GM10266 (cell line): ENCODE data around the gene NOL3.
A peak's percentile ranks its signal among the peaks of the same experiment; 100 is the strongest.

Source experiments
- DNase-seq: peaks from one replicate; pipeline ENCODE4 v3.0.0; 2012; ENCODE audit errors: extremely low spot score
- TF ChIP-seq, protein P1 (sequence below): IDR thresholded peaks from 2 replicates; pipeline ENCODE4 v1.5.1; 2012; ENCODE audit warnings: mild to moderate bottlenecking, low read depth; ENCODE audit not compliant: control insufficient read depth, insufficient read depth; ENCODE audit errors: missing control alignments

Gene NOL3

GRCh38 chr16:67199011-67199807 is 28.9 kb downstream of the NOL3 start, which contains the start of gene ELMO3:
ELMO3 (plus strand) TSS chr16:67199131; CDS start chr16:67199327, 196 bp downstream.
- DNase-seq = no peak
- TF ChIP-seq, protein P1, sequence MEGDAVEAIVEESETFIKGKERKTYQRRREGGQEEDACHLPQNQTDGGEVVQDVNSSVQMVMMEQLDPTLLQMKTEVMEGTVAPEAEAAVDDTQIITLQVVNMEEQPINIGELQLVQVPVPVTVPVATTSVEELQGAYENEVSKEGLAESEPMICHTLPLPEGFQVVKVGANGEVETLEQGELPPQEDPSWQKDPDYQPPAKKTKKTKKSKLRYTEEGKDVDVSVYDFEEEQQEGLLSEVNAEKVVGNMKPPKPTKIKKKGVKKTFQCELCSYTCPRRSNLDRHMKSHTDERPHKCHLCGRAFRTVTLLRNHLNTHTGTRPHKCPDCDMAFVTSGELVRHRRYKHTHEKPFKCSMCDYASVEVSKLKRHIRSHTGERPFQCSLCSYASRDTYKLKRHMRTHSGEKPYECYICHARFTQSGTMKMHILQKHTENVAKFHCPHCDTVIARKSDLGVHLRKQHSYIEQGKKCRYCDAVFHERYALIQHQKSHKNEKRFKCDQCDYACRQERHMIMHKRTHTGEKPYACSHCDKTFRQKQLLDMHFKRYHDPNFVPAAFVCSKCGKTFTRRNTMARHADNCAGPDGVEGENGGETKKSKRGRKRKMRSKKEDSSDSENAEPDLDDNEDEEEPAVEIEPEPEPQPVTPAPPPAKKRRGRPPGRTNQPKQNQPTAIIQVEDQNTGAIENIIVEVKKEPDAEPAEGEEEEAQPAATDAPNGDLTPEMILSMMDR = peak; percentile 36

DNA sequence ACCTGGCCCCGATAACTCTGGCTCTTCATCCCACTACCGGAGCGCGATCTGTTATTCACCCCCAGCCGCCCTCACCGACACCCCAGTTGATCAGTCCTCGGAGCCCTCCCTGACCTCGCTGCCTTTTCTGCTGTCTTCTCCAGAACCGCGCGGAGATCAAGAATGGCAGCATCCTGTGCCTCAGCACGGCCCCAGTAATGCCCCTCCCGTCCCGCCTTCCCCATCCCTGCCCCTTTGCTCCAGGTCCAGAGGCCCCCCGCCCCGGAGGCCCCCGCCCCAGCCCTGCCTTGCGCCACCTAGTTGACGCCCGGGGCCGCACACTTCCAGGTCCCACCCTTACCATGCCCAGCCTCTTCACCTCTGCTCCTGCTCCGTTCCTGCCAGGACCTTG is 29.5 kb downstream of the NOL3 start:
- TF ChIP-seq, protein P1 = no peak
- DNase-seq = no peak

GRCh38 chr16:67200491-67200890 is 30.2 kb downstream of the NOL3 start:
- TF ChIP-seq, protein P1 = no peak

GRCh38 chr16:67201411-67202345 is 31.3 kb downstream of the NOL3 start:
- TF ChIP-seq, protein P1 = no peak
- DNase-seq = no peak

More at GRCh38 chr16:67200491-67200890, 30.2 kb downstream of the NOL3 start:
- no peak for DNase-seq

DNA sequence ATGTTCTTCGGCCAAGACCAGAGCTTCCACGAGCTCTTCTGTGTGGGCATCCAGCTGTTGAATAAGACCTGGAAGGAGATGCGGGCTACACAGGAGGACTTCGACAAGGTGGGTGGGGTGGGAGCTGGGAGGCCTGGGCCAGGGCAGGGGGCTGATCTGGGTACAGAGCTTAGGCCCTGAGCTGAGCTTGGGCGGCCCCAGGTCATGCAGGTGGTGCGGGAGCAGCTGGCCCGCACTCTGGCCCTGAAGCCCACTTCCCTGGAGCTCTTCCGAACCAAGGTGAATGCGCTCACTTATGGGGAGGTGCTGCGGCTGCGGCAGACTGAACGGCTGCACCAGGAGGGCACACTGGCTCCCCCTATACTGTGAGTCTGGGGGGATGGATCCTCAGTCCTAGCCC is 32.1 kb downstream of the NOL3 start:
- no peak for DNase-seq
- TF ChIP-seq, protein P1 = no peak

DNA sequence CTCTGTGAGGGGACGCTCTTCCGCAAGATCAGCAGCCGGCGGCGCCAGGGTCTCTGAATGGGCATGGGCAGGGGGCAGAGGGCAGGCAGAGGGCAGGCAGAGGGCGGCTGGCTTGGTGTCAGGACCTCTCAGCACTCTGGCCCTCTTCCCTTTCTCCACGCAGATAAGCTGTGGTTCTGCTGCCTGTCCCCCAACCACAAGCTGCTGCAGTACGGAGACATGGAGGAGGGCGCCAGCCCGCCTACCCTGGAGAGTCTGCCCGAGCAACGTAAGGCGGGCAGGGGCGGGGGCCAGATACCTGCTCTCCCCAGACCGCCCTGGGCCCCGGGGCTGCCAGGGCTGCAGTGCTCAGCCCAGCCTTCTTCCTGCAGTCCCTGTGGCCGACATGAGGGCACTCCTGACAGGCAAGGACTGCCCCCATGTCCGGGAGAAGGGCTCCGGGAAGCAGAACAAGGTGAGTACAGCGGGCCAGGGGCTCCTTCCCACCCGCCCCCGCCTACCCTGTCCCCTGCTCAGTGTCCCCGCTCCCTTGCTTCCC is 32.7 kb downstream of the NOL3 start:
- DNase-seq = no peak

More for the DNA sequence above, 32.7 kb downstream of the NOL3 start:
- TF ChIP-seq, protein P1 = no peak
